Inflammatory macrophage treated with lipopolysaccharide for 1 hour (primary cell): Measurements from ENCODE around the gene PARD3.

ENCODE experiments used
- DNase-seq, 2 donors: peaks; one replicate each; pipeline ENCODE4 v3.0.0-alpha.2; 2020 to 2022

Gene PARD3

DNA sequence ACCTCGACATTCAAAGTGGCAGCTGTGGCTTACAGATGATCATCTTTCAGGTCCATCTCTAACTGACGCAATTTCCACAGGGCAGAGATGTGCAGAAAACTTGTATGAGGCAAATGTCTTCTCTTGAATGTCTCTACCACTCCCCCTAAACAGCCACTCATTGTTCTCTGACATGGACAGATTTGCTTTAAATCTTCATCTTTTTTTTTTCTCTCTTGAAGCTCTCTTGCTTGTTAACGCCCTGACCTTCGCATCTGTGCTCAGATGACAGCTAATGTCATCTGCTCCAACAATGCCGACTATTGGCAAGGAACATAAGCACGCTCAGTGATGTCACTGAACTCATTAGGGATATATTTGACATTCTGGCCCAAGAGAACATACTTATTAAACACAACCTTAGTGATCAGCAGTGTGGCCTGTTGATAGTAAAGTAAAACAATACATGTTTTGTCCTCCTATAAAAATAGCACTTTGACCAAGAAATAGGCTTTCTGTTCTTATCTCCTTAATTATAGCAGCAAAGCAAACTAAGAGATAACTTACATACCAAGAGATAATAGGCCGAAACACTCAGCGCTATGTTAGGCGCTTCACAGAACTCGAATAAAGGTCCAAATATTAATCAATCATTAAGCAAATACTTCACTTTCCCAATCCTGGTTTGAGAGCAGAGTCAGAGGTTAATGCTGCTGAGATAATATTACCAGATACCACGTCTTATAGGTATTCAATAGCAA, 583.5 kb downstream of the PARD3 start:
- DNase-seq, result no peak

DNA sequence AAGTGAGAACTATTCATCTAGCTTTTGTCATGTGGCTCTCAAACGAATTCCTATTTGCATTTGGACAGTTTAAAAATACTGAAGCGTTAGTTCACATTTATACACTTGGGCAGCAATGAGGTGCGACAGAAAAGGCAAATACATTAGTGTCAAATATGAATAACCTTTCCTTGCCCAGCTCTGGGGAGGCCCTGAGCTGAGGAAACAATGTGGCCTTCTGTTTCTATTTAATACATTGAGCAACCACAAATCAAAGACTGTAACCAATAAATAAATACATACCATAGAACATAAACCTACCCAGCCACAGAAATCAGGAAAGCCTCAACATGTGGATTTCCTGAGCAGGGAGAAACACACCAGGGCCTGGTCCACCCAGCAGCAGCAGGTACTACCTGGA, 585.2 kb downstream of the PARD3 start:
- no peak for DNase-seq

DNA sequence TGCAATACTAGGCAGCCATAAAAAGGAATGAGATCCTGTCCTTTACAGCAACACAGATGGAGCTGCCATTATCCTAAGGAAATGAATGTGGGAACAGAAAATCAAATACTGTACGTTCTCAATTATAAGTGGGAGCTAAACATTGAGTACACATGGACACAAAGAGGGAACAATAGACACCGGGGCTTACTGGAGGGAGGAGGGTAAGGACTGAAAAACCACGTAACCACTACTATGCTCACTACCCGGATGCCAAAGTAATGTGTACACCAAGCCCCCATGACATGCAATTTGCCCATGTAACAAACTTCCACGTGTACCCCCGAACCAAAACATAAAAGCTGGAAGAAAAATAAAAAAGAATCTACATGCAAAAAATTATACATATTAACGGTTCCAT, 587.0 kb downstream of the PARD3 start:
- DNase-seq, result no peak

DNA sequence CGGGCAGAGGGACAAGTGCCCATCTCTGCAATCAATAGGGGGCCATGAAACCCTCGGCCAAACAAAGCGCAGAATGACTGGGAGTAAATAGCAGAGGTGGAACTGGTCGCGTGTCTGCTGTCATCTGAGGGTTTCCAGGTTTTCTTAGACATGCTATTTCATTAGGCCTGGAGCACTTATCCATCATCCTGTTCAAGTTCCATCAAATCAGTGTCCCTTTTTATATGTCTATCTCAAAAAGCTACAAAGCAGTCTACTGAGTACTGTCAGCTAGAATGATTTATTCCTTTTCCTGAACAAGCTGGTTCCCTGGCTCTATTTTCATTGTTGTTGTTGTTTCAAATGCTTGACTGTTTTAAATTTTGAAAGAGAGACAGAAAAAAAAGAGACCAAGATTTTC, 590.5 kb downstream of the PARD3 start:
- no peak for DNase-seq

DNA sequence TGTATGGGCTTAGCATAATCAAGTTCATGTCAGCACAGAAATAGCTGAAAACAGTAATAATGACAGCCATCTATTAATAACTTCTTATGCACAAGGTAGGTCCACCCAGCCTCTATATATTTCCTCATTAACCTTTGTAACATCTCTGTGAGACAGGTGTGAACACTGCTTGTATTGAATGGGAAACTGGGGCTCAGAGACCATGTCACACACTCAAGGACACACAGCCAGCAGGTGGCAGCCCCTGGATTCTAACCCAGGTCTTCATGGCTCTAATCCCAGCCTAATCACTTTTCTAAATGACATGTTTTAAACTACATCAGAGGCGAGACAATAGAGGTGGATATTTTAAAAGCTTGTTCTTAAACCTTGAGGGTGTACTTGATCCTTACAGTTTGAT, 591.4 kb downstream of the PARD3 start:
- no peak for DNase-seq

DNA sequence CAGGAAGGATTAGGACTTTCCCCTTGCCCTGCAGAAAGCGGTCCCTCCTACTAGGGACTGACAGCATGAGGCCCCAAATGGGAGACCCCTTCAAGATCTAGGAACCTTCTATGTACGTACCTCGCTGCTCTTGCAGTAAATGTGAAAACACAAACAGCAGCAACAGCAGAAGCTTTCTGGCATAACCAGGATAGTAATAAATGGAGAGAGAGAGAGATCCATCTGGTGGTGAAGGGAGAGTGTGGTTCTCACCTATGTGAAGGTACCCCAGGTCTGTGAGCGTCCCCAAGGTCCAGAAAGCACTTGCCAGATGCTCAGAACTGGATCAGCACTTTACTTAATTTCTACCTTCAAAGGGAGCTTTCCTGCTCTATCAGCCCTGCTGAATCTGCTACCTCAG, 592.7 kb downstream of the PARD3 start:
- DNase-seq, result no peak

DNA sequence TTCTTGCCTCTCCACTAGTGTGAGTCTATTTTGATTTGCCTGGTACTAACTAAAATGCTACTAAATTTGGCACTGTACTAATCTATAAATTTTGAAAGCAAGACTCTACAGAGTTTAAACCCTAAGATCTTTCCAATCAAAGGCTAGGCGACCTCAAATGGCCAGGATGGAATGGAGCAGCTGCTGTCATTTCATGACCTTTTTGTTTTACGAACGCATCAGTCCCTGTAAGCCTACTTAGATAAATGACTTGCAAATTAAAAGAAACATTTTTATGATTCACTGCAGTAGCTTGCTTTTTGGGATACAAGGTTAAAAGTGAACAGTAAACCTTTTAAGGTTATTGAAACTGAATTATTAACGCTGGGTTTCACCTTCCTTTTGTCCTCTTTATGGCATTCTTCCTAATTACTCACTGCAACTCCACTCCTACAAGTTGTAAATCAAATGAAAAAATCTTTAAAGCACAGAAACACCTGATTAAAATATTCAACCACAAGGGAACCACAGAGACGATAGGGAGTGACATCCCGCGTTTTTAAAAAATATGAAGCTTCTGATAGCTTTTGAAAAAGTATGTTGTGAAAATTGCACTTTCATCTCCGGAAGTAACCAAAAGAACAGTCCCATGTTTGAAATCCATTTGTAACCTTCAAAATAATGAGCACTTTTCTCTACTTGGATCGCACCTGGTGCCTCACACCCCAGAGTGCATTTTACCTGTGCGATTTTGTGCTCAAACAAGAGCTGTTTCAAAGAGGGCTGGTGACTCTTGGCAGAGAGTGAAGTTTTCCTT, 595.1 kb downstream of the PARD3 start:
- DNase-seq, result no peak

DNA sequence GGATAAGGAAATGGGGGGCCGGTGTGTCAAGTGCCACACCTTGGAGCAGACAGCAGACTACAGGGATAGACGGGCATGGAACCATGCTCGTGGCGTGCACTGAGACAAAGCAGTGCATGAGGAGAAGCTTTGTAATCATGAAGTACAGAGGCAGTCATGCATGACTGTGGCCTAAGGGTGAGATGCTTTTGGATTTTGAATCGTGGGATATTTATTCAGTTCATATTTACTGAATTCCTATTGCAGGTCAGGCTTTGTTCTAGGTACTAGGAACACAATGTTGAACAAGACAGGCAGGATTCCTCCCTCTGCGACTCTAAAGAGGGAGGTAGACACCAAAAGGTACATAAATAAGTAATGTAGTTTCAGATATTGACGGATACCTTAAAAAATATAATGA, 597.6 kb downstream of the PARD3 start:
- DNase-seq, result no peak

DNA sequence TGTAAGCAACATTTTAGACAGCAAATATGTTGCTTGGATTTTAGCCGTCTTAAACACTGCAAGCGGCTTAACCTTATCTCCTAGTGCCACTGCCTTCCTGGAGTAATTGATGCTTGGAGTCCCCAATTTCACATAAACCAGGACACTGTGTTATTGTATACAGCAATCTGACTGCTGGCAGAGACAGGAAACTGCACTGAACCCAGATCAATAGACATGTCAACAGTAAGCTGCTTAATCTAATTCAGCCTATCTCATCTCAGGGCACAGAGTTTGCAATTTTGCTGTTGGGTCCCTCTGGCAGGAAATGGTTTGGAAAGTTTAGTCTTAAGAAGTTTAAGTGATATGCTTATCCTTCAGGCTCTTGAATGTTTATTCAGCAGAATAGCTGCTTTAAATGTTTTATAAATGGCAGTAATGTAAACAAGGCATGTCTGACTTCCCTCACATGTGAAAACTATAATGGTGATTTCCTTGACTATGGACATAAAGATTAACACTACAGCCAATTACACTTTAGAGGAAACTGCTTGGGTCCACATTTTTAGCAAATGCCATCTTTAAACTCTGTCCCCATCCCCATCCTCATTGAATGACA, 598.6 kb downstream of the PARD3 start:
- no peak for DNase-seq

DNA sequence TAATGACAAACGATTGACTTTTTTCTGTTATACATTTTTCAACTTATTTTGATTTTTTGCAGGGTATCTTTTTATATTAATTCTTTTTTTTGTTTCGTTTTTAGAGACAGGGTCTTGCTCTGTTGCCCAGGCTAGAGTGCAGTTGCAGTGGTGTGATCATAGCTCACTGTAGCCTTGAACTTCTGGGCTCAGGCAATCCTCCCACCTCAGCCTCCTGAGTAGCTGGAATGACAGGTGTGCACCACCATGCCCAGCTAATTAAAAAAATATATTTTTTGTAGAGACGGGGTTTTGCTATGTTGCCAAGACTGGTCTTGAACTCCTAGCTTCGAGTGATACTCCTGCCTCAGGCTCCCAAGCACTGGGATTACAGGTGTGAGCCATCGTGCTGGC, 601.3 kb downstream of the PARD3 start:
- no peak for DNase-seq

DNA sequence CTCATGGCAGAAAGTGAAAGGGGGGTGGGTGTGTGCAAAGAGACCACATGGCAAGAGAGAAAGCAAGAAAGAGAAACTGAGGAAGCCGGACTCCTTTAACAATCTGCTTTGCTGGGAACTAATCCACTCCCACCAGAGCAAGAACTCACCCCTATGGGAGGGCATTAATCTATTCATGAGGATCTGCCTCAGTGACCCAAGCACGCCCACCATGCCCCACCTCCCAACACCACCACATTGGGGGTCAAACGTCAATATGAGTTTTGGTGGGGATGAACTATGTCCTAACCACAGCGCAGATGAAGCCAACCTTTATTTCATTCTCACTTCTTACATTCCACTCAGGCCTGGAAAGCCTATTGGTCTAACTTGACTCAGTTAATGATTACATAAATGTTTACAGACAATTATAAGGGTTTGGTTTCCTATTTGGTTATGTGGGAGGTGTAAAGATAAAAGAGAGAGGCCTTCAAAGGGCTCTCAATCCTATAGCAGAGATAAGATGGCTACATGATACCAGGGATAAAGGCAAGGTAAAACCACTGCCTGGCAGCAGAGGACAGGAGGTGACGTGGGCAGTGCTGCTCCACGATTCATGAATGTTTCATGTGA, 601.8 kb downstream of the PARD3 start:
- DNase-seq, result no peak

DNA sequence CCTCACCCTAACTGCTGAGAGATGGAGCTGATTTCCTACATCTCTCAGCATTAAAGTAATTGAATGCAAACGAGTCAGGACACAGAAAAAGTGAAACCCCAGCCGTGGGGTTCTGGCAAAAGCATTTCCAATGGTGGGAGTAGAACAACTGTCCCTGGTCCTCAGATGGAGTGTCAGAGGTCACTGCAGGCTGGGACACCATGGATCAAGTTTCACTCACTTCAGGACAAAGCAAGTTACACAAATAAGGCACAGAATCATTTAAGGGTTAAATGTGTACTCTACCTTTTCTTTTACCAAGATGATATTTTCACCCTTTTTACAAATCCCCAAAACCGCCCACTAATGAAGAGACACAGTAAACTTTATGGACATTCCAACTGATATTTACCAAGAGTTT, 607.8 kb downstream of the PARD3 start:
- no peak for DNase-seq

DNA sequence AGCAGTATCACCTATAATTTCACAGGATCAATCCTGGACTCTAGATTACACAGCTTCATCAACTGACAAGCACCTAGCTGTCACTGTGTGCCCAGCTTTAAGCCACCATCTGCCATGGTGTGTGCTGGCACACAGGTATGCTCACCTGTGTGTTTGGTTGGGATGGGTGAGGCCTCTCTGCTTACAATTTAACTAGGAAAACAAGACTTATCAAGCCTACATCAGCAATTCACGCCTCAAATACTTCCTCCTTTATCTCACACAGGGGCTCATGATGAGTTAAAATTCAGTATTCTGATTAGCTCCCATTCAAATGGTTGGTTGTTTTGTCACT, 608.2 kb downstream of the PARD3 start:
- no peak for DNase-seq

DNA sequence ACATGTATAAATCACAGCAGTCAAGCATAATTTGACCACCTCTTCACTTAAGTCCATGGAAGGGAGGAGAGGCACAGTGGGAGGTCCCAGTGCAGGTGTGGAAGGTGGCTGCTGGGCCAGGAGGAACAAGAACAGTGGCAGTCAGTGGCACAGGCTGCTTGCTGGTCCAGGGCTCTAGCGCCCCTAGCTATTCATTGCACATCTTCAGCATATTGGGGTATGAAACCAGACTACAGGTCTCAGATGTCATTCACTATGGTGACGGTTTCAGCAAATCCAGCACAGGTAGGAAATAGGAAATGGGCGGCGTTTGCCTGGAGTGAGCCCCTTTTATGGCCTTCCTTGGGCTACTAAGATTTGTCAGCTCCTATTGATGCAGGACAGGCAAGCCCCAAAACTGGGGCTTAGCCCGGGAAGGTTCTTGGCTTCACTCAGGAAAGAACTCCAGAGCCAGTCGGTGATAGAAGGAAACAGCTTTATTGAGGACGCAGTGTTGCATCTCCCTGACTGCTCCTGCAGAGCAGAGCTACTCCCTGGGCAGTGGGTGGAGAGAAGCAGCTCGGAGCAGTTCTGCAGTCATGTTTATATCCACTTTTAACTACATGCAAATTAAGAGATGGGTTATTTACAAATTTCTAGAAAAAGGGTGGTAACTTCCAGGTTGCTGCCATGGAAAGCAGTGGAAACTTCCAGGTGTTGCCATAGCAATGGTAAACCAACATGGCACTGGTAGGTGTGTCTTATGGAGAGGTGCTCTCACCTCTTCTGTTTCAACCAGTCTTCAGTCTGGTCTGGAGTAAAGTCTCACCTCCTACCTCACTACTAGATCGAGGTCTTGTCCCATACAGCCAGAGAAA, 608.8 kb downstream of the PARD3 start:
- DNase-seq, result no peak

DNA sequence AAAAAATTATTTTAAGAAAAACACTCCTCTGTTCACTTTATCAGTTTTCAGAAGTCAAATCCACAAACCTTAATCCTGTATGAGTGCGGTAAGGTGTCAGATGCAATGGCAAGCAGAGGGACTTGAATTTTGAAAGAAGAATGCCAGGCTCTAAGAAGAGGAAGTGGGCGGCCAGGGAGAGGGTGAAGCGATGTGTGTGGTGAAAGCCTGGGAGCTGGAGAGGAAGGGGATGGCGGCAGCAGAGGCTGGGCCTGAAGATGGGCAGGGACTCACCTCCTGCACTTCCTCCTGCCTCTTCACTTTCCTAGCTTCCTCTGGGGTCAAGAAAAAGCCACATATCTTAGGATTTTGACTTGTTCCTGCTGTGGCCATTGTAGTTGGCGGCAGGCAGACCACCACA, 609.6 kb downstream of the PARD3 start:
- peak; percentile 27 to 48 for DNase-seq

DNA sequence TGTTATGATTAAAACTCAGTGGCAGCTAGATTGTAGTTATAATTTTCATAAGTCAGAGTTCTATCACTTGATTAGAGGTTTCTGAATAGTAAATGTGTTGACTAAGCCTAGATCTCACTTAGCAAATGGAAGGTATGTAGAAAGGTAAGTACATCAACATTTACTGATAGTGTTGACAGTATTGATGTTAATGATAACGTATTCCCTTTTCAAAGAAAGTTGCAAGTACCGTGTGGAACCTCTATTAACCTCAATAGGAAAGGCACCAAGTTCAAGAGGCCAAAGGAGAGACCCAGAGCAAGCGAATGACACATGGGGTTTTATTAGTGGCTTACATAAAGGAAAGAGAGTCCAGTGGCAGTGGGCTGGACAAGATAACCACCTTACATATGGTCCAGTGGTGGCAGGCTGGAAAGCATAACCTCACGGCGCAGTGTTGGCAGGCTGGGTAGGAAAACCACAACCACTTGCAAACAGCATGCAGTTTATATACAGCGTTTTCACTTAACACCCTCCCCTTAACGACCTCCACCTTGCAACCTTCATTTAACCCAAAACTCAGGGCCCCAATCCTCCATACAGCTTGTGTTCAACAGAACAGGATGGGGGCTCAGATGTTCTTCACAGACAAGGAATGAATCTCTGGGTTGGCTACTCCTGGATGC, 611.0 kb downstream of the PARD3 start:
- DNase-seq, result no peak

DNA sequence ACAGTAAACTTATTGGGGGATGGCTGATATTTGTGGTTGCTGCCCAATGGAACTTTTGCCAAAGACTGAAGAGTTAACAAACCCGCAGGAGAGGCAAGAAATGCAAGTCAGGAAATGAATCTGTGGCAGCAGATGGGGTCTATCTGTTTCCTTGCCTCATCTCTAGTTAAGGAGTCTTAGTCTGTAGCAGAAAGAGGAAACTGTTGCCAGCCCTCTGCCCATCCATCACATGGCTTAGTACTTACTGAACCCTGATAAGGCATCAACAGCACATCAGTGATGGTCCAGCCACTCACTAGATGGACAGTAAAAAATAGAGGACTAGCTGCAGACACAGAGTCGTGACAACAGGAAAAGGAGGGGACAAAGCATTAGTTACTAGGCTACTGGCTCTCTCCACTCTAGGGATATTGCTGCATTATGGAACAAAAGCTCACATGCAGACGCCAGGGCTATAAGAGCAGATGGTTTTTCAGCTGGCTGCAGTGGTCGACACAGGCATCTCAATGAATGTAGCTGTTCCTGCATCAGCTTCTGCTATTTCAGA, 614.7 kb downstream of the PARD3 start:
- DNase-seq, result peak in 1 of 2 donors; percentile 3

DNA sequence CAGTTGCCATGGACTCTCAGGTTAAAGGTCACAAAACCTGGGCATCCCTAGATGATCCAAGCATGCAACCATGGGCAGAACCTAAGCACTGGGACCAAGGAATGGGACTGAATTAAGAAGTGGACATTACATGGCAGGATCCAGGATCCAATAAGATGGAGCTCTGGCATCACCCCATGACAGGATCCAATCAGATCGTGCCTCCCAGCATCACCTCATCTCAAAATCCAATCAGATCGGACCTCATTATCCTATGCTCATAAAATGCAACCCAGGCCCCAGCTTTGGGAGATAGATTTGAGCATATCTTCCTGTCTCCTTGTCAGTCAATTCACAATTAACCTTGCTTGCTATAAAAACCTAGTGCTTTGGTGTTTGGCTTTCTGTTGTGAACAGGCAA, 616.1 kb downstream of the PARD3 start:
- DNase-seq, result no peak

DNA sequence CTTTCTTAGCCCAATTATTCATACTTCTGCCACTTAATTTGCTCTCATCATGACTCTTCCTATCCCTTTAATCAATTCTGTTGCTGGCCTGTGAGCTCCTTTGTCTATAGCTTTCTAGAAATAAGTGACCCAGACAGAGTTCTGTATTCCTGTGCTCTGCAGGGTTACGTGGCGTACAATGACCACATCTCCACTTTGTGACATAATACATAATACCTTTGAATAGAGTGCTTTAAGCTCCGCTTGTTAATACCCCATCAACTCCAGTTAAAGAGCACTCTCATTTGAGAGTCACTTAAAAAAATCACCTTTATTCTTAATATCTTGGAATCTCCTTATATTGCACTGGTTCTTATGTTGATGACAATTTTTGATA, 619.0 kb downstream of the PARD3 start:
- DNase-seq, result no peak

DNA sequence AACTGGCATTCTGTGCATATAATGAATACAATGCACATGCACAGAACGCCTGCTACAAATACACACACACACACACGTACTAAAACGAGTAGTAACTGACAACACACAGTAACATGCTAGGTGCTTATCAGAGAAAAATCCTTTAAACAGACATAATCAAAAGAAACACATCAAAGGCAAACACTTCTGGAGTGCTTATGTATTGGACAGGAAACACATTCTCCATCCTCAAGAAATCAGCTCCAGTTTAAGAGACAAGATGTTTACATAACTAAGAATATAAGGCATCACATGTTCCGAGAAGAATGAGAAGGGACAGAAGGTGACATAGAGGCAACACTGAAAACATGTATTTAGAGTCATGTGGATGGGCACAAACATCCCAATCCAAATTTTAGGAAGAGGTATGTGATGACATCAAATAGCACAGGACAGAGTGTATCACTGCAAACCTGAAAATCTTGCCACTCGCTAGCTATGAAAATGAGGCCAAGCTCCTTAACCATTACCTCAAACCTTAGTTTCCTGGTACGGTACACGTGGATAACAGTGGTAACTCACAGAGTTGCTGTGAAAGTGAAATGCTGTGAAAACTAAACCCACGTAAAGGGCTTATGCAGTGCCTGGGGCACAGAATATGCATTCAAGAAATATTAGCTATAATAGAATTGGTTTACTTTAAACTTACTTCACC, 619.6 kb downstream of the PARD3 start:
- no peak for DNase-seq

DNA sequence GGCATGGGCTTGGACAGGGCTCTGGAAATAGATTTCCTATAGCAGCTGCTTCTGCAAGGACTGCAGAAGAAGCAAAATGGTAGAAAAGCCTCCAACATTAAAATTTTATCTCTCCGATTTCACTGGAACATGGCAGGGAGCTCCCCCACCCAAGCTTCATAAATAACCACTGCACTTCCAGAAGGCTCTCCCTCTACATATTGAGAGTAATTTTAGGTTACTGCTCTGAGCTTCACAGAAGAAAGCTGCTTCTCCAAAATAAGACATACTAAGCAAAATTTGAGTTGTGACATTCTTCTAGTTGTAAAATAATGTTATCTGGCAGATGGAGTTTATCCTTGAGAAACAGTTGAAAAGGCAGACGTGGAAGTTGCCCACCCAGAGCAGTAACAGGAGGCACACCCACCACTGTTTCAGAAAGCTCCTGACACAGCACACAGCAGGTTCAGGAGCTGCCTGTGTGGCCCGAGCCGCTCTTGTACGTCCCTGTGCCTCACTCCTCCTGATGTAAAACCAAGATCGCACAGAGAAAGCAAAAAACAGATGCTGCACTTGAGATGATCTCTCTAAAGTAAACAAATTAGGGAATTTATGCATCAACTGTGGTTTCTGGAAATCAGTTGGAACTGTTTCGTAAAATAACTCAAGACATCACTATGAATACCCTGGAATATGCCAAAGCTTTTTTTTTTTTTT, 621.0 kb downstream of the PARD3 start:
- no peak for DNase-seq
